Kidney glomerular epithelial cell (primary cell): ENCODE results near the gene SLC66A3.

Experiments used
- DNase-seq: peaks from one replicate; lab custom pipeline; 2025; lab: John Stamatoyannopoulos, UW

The SLC66A3 gene

GRCh38 chr2:11134349-11134748 lies 20.9 kb upstream of the SLC66A3 start:
- DNase-seq, result no peak

GRCh38 chr2:11140492-11140891 lies 14.8 kb upstream of the SLC66A3 start:
- DNase-seq, result no peak

GRCh38 chr2:11141319-11141718 lies 13.9 kb upstream of the SLC66A3 start:
- no peak for DNase-seq

DNA sequence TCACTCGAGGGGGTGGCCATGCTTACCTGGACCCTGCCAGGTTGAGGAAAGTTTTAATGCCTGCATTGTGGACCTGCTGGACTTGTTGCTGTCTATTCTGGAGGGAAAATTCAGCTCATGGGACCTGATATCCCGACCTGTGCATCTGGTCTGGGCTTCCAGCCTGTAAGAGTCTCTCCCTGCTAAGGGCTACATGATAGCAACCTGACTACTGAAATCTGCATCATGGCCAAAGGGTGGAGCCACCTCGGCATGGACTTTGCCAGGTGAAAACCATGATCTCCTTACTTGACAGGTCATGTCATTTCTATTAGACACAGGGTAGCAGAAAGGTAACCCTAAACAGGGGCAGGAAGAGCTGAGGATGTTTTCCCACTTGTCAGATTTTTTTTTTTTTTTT lies 12.9 kb upstream of the SLC66A3 start:
- DNase-seq, result no peak

GRCh38 chr2:11142987-11143386 lies 12.3 kb upstream of the SLC66A3 start:
- DNase-seq, result no peak

DNA sequence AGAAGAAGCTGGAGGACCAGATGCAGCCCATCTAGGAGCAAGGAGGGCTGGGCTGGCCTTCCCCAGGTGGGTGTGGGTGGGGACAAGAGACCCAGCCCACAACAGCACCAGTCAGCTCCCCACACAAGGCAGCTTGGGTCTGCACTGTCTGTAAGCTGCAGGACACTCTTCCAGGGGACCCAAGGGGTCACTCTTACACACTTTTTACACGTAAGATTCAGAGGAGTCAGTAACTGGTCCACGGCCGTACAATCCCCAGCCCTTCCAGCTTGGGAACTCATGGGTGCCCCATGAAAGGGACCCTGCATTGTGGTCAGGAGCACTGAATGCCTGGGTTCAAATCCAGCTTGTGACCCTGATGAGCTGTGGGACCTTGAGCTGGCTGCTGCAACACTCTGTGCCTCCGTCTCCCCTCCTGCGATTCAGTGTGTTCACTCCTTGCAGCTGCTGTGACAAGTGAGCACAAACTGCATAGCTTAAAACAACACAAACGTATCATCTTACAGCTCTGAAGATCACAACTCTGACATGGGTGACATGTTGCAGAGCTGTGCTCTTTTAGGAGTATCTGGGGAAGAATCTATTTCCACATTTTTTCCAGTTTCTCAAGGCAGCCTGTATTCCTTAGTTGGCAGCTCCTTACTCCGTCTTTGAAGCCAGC lies 11.1 kb upstream of the SLC66A3 start:
- no peak for DNase-seq

DNA sequence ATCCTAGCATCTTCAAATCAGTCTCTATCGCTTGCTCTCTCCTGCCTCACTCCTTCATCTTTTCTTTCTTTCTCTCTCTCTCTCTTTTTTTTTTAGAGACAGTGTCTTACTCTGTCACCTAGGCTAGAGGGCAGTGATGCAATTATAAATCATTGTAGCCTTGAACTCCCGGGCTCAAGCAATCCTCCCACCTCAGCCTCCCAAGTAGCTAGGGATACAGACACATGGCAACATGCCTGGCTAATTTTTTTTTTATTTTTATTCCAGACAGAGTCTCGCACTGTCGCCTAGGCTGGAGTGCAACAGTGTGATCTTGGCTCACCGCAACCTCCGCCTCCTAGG lies 10.6 kb upstream of the SLC66A3 start:
- DNase-seq, result no peak

- no peak for DNase-seq
Observed at GRCh38 chr2:11145350-11145749, 9.9 kb upstream of the SLC66A3 start.

GRCh38 chr2:11146076-11146475 lies 9.2 kb upstream of the SLC66A3 start:
- no peak for DNase-seq

DNA sequence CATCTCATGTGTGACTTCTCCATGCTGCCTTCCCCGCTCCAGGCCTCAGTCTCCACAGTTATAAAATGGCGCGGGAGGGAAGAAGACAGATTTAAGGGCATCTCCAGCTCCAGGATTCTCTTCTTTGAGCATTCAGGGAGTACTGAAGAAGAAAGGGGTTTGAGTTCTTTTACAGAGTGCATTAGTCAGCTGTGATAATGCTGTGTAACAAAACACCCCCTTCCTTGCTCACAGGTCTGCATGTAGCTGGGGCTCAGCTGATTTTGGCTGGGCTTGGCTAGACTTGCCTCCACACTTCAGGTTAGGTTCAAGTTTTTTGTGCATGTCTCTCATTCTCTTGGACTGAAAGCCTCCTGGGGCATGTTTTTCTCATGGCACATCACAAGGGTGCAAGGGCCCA lies 8.0 kb upstream of the SLC66A3 start:
- no peak for DNase-seq

GRCh38 chr2:11152591-11152990 lies 2.7 kb upstream of the SLC66A3 start:
- DNase-seq, result no peak

- DNase-seq, result no peak
Observed at GRCh38 chr2:11154016-11154922, 998 bp upstream of the SLC66A3 start.

DNA sequence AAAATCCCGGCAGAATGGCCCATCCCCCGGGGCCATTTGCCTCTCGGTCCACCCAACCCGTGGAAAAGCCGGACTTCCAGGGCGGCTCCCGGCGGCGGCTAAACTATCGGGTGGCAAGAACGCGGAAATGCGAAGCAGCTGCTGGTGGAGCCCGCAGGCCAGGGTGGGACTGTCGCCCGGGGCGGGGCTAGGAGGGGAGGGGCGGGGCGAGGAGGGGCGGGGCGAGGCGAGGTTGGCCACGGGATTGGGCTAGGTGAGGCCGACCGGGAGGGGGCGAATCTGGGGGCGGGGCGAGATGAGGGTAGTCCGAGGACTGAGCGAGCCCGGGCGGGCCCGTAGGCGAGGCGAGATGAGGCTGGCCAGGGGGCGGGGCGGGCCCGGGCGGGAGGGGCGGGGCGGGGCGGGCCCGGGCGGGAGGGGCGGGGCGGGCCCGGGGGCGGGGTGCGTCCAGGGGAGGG lies 315 bp upstream of the SLC66A3 start:
- peak; percentile 83 for DNase-seq

- DNase-seq, result no peak
Observed at GRCh38 chr2:11156396-11157075, 1.3 kb downstream of the SLC66A3 start.

DNA sequence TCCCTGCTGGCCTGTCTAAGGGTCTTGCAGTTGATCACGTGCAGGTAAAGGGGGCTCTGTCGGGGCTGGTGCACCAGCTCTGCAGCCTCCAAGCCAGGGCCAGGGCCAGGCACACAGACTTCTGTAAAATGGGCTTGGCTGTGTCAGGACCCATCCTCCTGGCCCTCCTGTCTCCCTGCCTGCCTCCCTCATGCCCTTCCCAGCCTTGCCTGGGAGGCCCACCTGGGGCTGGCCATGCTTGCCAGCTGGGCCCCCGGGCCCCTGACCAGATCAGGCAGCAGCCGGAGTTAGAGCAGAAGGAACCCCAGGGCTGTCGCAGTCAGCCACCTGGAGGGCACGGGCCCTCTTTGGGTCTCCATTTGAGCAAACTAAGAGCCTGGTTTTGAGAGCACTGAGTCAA lies 2.0 kb downstream of the SLC66A3 start:
- DNase-seq, result no peak

DNA sequence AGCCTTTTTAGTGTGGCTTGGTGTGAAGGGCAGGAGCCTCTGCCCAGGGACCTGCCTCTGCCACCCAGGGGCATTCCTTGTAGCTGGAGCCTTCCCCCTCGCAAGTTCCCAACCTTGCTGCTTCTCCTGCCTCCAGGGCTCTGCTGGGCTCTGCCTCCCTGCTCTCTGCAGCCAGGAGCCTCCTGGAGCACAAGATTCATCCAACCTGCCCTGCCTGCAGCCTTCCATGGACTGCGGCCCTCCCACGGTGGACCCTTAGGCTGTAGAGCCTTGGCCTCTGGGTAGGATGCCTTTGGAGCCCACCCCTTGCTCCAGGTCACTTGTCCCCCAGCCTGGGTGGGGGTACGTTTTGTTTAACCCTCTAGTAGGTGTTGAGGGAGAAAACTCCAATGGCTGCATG lies 2.5 kb downstream of the SLC66A3 start:
- no peak for DNase-seq

DNA sequence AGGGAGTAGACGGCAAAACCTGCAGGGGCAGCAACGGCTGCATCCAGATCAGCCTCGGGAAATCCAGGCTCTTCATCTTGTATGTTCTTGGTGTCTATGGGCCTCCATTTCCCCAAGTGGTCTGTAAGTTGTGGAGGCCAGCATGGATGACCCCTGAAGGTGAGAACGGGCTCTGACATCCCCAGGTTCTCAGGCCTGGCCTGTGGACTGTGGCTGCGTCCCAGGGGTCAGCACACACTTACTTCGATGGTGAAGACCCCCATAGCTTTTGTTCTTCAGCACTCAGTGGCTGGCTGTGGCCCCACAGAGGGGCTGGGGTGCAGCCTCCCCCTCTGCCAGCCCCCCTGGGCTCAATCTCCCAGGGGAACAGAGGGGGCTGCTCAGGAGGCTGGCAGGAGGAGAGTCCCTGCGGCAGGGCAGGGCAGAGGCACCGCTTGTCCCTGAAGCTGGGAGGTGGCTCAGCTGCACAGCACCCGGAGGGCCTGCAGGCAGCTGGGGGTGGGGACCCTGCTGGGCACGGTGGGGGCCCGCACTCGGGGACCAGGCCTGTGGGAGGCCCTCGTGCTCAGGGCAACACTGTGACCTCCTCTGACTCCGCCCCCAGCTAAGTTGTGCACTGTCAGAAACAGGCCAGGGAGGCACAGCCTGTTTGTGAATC lies 3.8 kb downstream of the SLC66A3 start:
- DNase-seq, result no peak

DNA sequence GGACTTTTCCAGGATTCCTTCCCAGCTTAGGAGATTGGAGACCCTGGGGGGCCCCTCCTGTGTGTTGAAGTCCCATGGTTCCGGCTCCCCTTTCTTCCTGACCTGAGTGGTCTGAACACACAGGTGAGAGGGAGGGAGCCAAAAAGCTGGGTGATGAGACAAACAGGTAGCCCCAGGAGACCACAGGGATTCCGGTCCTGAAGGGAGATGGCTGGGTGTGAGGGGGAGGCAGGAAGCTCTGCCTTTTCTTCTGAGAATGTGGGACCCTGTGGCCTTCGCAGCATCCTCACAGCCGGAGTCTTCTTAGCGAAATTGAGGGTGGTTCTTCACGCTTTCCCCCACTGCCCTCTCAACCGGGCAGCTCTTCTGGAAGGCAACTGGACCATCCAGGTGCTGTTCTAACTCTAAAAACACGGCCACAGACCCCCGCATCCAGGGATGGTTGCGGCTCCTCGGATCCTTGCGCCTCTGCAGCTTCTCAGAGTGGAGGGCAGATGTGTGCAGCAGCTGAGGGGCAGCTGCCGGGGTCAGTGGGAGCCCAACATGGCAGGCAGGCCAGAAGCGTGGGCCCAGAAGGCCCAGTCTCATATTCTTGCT lies 4.4 kb downstream of the SLC66A3 start:
- no peak for DNase-seq

GRCh38 chr2:11160256-11160655 lies 5.0 kb downstream of the SLC66A3 start:
- no peak for DNase-seq

GRCh38 chr2:11160731-11161455 lies 5.6 kb downstream of the SLC66A3 start:
- DNase-seq, result no peak

DNA sequence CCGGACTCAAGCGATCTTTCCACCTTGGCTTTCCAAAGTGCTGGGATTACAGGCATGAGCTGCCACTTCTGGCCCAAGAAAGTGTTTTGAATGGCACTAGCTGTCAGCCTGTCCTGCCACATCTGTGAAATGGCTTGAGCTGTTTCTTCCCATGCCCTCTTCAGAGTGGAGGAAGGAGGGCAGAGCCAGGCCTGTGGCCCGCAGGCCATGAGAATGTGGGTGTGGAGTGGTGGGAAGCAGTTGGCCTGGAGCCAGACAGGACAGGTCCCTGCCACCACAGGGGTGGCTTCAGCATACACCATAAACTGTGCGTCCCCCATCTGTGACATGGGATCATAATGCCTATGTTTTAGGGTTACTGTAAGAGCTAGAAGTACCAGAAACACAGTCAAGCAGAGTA lies 6.5 kb downstream of the SLC66A3 start:
- DNase-seq, result no peak
